ENCODE measurements around the gene AIG1.

DNA sequence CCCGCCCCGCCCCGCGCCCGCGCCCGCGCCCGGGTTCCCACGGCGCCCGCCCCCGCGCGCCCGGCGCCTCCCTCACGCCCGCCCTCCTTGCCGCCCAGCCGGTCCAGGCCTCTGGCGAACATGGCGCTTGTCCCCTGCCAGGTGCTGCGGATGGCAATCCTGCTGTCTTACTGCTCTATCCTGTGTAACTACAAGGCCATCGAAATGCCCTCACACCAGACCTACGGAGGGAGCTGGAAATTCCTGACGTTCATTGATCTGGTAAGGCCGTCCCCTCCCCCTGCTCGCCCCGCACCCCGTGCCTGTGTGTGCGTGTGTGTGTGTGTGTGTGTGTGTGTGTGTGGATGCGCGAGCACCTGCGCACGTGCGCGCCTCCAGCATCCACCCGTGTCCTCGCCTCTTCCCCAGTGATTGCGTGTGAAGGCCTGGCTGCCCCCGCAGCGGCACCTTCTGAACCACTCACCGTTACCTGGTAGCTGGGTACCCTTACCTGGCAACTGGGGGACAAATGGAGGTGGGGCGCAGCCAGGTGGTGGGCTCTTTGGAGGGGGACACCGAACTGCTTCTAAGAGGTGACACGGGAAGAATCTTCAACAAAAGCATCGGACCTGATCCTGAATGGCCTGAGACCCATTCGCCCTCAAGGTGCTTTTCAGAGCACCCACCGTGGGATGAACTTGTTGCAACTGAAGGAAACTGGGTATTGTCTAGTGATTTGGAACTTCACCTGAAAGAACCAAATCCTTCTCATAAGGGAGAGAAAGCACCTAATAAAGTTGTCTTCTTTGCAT, at the start of gene AIG1:
- TF ChIP-seq EZH2 (IDR thresholded peaks at IDR 0.05; ENCODE audit: borderline replicate concordance, low read length) (no peak), CTCF (IDR thresholded peaks at IDR 0.05; ENCODE audit: low read length) (no peak)

Data from OCI-LY1 (cell line).